ENCODE data around the gene ZMAT1. TPM values are rescaled to one million over a fixed set of nuclear protein-coding genes. Genes with fewer than 3 reads are reported as not detected.
A peak's percentile ranks its signal among the peaks of the same experiment; 100 is the strongest.
"Not testable (repeated sequence)": the region's sequence is repeated elsewhere in the genome, so short reads cannot be mapped to it uniquely, and the experiment has no call there.

ZMAT1 gene
- total RNA-seq = 1 to 10 TPM in 3 of 4 donors, under 1 TPM in 1; 0.68 to 2.7 (median 1.2) TPM

DNA sequence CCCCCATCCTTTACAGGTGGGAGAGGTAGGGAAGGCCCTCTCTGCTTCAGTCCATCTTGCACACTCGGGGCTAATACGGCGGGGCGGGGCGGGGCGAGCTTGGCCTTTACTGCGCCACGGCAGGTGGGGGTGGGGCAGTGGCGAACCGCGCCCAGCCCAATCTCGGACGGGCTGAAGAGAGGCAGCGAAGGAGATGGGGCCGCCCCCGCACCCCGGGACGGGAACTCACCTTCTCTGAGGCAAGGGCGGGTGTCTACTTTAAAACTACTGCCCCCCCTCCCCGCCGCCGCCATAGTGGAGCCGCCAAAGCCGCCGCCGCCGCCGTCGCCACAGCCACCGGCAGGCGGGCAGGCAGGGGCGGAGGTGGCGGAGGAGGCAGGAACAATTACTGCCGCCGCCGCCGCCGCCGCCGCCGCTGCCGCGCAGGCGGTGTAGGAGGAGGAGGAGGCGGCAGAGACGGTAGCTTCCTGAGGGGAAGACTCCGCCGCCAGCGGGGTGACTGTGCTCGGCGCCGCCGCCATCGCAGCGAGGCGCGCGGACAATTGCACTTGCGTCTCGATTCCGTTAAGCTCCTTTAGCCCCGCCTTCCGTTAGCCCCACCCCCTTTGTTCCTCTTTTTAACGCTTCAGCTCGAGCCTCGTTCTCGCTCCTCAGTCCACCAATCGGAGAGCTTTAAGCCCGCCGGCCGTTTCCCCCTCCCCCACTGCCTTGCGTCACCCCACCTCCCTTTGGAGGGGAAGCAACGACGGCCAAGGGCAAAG lies at the start of gene ZMAT1:
ZMAT1 (minus strand) TSS at position 540 of the 761 bp plus-strand sequence; CDS start at position 521, 19 bp downstream.
- peak; percentile 86 to 90 for TF ChIP-seq POLR2A (IDR thresholded peaks at IDR 0.05)
- TF ChIP-seq, protein P1, sequence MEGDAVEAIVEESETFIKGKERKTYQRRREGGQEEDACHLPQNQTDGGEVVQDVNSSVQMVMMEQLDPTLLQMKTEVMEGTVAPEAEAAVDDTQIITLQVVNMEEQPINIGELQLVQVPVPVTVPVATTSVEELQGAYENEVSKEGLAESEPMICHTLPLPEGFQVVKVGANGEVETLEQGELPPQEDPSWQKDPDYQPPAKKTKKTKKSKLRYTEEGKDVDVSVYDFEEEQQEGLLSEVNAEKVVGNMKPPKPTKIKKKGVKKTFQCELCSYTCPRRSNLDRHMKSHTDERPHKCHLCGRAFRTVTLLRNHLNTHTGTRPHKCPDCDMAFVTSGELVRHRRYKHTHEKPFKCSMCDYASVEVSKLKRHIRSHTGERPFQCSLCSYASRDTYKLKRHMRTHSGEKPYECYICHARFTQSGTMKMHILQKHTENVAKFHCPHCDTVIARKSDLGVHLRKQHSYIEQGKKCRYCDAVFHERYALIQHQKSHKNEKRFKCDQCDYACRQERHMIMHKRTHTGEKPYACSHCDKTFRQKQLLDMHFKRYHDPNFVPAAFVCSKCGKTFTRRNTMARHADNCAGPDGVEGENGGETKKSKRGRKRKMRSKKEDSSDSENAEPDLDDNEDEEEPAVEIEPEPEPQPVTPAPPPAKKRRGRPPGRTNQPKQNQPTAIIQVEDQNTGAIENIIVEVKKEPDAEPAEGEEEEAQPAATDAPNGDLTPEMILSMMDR (IDR thresholded peaks at IDR 0.05 in 4 of 5, conservative IDR thresholded peaks at IDR 0.05 in 1 of 5) = no peak
- Histone ChIP-seq H3K4me3 (peak within 1 kb of the TSS; percentile 65 to 79 (median 71)), H3K4me1 (no peaks in the 10 kb centered on the region), H3K27me3 (no peaks in the 10 kb centered on the region), H3K36me3 (no peaks in the 10 kb centered on the region), H3K27ac (peak within 1 kb of the TSS; percentile 87 to 98 (median 94)), H3K9me3 (no peaks in the 10 kb centered on the region)
- peak; percentile 86 to 95 for DNase-seq
- in situ Hi-C loops (cut with MboI; ENCODE audit: low sequenced_read_pairs in 4 of 4) (loop anchor here in 1 of 4 donors (25.0 kb wide), 1 partner anchor 519 kb away; the partner anchor contains the start of genes GLA and HNRNPH2), intact Hi-C loops (cut with DNase I; ENCODE audit: low total_unique reads) (loop anchor here (5.0 to 10.0 kb wide), 2 partner anchors 517 to 726 kb away; no protein-coding TSS in a partner anchor)
- ATAC-seq = peak; percentile 98 to 99

DNA sequence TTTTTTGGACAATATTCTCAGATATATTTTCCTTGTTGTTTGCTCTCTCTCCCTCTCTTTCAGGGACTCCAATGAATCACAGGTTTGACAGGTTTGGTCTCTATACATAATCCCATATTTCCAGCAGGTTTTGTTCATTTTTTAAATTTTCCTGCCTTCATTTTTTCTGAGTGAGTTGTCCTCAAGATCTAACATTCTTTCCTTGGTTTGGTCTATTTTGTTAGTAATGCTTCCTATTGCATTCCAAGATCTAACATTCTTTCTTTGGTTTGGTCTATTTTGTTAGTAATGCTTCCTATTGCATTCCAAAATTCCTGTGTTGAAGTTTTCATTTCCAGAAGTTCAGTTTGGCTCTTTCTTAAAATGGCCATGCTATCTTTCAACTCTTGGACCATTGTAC lies 45.3 kb upstream of the ZMAT1 start:
- H3K27ac ChIP-seq = no peak overlapping the region
- DNase-seq (no peak), ATAC-seq (no peak)
- in situ Hi-C loops (cut with MboI; ENCODE audit: low sequenced_read_pairs in 4 of 4) = no loop called here
- no peaks in the 10 kb centered on the region for H3K4me1 ChIP-seq
- intact Hi-C loops (cut with DNase I; ENCODE audit: low total_unique reads) = no loop called here
- TF ChIP-seq POLR2A (IDR thresholded peaks at IDR 0.05) = no peak
- TF ChIP-seq, protein P1 (IDR thresholded peaks at IDR 0.05 in 4 of 5, conservative IDR thresholded peaks at IDR 0.05 in 1 of 5) = no peak
- H3K36me3 ChIP-seq = no peaks in the 10 kb centered on the region
- H3K27me3 ChIP-seq = peaks cover 0 to 6% (median 0%) of the 10 kb centered on the region in 3 donors
- H3K4me3 ChIP-seq = no peak overlapping the region
- no peaks in the 10 kb centered on the region for H3K9me3 ChIP-seq

DNA sequence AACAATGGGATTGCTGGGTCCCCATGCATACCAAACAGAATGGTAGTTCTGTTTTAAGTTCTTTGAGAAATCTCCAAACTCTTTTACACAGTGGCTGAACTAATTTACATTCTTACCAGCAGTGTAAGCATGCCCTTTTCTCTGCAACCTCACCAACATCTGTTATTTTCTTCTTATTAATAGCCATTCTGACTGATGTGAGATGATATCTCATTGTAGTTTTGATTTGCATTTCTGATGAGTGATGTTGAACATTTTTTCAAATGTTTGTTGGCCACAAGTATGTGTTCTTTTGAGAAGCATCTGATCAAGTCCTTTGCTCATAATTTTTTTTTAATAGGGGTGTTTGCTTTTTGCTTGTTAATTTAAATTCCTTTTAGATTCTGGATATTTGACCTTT lies 41.2 kb upstream of the ZMAT1 start:
- DNase-seq = no peak
- H3K4me1 ChIP-seq = no peaks in the 10 kb centered on the region
- no peak for ATAC-seq
- H3K9me3 ChIP-seq = no peaks in the 10 kb centered on the region
- no peak overlapping the region for H3K27ac ChIP-seq
- in situ Hi-C loops (cut with MboI; ENCODE audit: low sequenced_read_pairs in 4 of 4) = no loop called here
- TF ChIP-seq POLR2A (IDR thresholded peaks at IDR 0.05) = no peak
- TF ChIP-seq, protein P1 (IDR thresholded peaks at IDR 0.05 in 4 of 5, conservative IDR thresholded peaks at IDR 0.05 in 1 of 5) = no peak
- no peaks in the 10 kb centered on the region for H3K36me3 ChIP-seq
- no peaks in the 10 kb centered on the region for H3K27me3 ChIP-seq
- no peak overlapping the region for H3K4me3 ChIP-seq
- intact Hi-C loops (cut with DNase I; ENCODE audit: low total_unique reads) = no loop called here

DNA sequence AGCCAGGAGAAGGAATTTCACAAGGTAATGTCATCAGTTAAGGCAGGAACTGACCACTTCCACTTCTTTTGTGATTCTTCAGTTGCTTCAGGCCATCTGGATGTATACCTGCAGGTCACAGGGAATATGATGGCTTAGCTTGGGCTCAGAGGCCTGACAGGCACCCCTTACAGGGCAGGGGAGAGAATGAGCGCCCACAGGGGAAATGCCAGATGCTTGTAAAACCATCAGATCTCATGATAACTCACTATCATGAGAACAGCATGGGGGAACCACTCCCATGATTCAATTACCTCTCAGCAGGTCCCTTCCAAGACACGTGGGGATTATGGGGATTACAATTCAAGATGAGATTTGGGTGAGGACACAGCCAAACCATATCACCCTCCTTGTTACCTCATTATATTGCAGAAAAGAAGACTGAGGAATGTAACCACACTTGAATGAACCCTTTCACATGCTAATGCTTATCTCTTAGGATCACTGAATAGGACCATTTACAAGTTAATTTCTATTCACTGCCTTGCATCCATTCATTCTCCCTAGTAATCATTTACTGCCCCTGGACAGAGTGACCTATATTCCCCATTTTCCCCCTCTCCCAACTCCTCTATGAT lies 33.2 kb upstream of the ZMAT1 start:
- DNase-seq; ATAC-seq; H3K36me3 ChIP-seq; H3K27ac ChIP-seq; H3K9me3 ChIP-seq; in situ Hi-C loops (cut with MboI; ENCODE audit: low sequenced_read_pairs in 4 of 4); H3K4me1 ChIP-seq; H3K27me3 ChIP-seq; H3K4me3 ChIP-seq; intact Hi-C loops (cut with DNase I; ENCODE audit: low total_unique reads): not testable (repeated sequence)

DNA sequence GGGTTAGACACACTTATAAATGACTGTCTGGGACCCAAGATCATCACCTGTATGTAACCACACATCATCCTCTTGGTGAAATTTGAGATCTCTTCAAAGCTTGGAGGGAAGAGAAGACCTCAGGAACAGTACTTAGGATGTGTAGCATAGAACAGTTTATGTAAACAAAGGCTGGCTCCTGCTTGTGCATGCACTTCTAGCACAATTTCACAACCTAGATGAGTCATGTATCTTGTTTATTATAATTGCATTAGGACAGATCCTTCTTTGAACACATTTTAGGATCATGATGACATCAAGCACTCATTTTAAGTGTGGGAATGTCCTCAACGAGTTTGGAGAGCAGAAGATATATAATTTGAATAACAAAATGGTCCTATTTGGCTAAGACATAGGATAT lies 26.3 kb upstream of the ZMAT1 start:
- DNase-seq = no peak
- no peak overlapping the region for H3K27ac ChIP-seq
- intact Hi-C loops (cut with DNase I; ENCODE audit: low total_unique reads) = no loop called here
- H3K27me3 ChIP-seq = no peaks in the 10 kb centered on the region
- H3K4me1 ChIP-seq = no peaks in the 10 kb centered on the region
- TF ChIP-seq, protein P1 (IDR thresholded peaks at IDR 0.05 in 4 of 5, conservative IDR thresholded peaks at IDR 0.05 in 1 of 5) = no peak
- no peak for TF ChIP-seq POLR2A (IDR thresholded peaks at IDR 0.05)
- no peak overlapping the region for H3K4me3 ChIP-seq
- in situ Hi-C loops (cut with MboI; ENCODE audit: low sequenced_read_pairs in 4 of 4) = no loop called here
- ATAC-seq = no peak
- no peaks in the 10 kb centered on the region for H3K9me3 ChIP-seq
- H3K36me3 ChIP-seq = no peaks in the 10 kb centered on the region

Data from gastrocnemius medialis (tissue), 4 donors.